HG03439 (cell line): ENCODE results near the gene CSMD2.

Source experiments
- ATAC-seq: cut with Tn5 transposase; IDR thresholded peaks from one replicate; pipeline ENCODE4 v1.9.1; 2021; ENCODE audit warnings: mild to moderate bottlenecking, moderate library complexity; ENCODE audit not compliant: unreplicated experiment

CSMD2 gene

GRCh38 chr1:34162852-34163766 is 1.9 kb downstream of the CSMD2 start:
- no peak for ATAC-seq

DNA sequence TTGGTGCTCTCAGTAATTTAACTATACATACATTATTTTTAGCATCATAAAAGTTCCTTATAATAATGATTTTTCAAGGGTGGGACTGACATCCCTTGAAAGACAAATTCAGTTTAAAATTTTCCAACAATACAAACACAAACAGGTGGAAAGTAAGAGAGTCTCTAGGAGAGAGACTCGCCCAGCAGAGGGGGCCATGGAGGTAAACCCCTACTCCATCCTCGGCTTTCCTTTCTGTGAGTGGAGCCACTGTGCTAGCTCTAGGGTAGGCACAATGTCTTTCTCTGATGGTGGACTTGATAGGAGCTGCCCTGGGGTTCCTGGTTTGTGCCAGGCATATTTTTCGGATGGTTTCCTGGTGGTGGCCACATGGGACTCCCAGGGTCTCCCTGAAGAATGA is 8.3 kb downstream of the CSMD2 start:
- ATAC-seq = no peak

DNA sequence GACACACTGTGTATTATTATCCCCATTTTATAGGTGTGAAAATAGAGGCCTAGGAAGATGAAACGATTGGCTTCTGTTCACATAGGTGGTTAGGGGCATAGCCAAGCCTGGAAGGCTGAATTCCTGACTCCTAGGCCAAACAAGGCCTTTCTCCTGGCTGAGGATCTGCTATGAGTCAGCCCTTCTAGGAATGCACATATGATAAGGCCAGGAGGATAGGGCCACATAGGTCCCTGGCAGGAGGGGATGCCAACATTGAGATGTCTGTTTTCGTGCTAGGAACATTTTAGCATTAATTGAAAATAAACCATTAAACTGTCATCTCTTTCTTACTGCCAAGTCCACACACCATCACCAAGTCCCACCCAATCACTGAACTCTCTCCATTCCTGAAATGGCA is 9.2 kb downstream of the CSMD2 start:
- no peak for ATAC-seq

GRCh38 chr1:34153246-34153645 is 11.8 kb downstream of the CSMD2 start:
- no peak for ATAC-seq

DNA sequence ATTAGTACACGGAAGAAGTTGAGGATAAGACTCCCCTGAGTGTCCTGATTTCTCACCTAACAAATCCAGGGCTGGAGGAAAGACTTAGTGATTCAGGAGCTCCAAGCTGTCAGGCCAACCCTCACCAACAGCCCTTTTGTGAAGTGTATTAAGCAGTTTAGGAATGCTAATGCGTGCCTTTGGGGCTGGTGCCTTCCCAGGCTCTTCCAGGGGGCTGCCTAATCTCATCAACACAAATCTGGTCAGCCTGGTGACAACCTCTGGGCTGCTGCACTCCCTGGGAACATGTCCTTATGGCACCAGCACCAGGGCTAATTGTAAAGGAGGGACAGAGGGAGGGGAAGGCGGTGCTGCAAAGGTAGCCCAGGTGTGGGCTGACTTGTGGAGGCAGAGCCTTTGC is 15.5 kb downstream of the CSMD2 start:
- ATAC-seq = no peak

GRCh38 chr1:34147301-34147700 is 17.7 kb downstream of the CSMD2 start:
- ATAC-seq = no peak

DNA sequence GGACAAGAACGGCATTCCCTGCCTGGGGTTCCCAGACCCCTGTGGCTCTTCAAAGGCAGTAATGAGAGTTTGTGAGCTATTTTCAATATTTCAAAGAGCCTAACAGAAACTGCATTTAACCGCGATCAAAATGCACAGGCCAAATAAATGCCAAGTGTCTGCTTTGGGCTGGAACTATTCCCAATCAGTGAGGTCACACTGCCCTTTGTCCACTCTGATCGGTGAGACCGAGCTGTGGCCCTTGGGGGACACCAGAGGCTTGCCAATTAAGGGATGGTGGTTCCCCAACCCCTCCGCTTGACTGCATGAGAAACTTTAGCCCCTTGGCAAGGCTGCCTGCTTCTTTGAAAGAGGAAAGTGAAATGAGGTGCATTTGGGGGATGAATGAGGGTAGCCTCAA is 20.3 kb downstream of the CSMD2 start:
- no peak for ATAC-seq

DNA sequence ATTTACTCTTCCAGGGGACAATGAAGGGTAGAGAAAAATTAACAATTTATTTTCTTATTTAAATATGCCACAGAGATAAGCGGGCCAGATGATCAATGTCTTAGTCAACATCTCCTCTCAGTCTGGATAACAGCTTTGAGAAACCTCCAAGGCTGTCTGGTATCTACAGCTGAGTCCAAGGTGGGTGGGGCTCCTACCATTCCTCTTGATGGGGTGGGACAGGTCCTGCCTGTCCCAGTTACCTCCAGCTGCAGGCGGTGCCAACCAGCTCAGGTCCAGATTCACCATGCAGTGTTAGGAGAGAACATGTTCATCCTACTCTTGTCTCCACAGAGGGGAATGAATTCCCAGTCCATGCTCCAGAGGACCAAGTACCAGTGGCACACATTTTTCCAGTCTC is 21.1 kb downstream of the CSMD2 start:
- no peak for ATAC-seq

- no peak for ATAC-seq
Observed at GRCh38 chr1:34140011-34140676, 24.9 kb downstream of the CSMD2 start.

DNA sequence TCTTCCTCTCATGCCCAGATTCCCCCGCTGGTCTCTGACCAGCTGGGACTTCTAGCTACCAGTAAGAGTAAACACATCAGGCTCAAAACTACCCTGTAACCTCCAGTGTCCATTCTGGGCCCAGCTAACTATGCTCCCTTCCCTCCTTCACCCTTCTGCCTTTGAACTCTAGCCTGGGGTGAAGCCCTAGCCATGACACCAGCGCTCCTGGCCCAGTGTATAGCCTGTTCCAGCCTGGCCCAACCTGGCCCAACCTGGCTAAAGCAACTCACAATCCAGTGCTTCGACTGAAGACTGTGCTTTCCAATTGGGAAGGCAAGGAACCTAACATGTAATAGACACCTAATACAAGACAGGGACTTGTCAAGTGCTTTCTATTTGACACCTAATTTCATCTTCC is 27.6 kb downstream of the CSMD2 start:
- ATAC-seq = no peak

GRCh38 chr1:34132161-34132420 is 32.9 kb downstream of the CSMD2 start:
- no peak for ATAC-seq

DNA sequence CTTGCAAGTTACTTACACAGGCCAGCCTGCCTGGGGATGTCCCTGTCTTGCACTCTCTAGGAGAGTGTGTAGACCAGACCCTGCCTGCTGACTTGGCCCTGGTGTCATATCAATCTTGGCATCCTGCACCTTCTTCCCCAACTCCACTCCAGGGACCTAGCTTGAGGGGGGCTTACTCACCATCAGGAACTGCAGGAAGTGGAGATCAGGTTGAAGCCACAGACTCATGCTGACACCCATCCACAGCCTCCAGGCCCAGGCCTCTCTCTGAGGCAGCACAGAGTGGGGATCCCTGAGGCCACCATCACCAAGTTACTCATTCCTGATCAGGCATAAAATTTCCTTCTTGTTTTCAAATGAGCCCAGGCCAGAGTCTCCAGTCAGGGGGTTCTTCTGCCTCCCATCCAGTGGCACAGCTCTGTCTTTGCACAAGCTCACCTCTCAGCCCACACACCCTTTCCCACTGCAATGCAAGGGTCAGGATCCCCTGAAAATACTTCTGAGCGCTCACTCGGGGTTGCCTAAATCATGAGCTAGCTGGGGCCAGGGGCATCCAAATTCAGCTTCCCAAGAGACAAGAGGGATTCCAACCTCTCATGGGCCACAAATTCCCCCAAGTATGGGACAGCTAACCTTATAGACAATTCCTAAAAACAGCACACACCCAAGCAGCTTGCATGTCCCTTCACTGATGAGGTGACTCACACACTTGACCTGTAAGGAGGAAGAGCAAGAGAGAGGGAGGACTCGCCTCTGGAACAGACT is 33.5 kb downstream of the CSMD2 start:
- ATAC-seq = no peak

DNA sequence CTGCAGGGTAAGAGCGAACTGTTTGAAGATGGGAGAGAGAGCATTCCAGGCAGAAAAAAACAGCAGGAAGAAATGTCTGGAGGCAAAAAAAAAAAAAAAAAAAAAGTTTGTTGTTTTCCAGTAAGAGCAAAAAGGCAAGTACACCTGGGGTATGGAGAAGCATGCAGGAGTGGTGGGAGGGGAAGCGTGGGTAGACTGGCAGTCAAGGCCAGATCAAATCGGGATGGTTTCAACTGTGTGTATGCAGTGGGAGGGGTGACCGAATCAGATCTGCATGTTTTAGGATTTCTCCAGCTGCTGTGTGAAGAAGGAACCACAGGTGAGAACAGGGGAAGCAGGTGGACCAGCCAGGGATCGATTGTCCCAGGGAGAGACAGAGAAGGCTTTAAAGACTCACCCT is 34.7 kb downstream of the CSMD2 start:
- ATAC-seq = no peak

DNA sequence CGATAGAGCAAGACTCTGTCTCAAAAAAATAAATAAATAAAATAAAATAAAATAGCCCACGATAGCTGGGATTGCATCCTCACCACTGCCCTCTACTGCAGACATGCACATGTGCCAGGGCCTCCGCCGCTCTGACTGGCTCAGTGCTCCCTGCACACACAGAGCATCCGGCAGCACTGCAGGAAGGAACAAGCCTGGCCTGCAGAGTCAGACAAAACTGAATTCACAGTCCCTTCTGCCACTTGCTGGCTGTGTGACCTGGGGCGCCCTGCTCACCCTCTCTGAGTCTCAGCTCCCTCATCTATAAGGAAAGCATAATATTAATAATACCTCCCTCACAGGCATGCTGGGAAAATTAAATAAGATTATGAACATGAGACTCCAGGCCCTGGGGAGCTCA is 35.4 kb downstream of the CSMD2 start:
- ATAC-seq = no peak

- no peak for ATAC-seq
Observed at GRCh38 chr1:34128186-34128889, 36.7 kb downstream of the CSMD2 start.

DNA sequence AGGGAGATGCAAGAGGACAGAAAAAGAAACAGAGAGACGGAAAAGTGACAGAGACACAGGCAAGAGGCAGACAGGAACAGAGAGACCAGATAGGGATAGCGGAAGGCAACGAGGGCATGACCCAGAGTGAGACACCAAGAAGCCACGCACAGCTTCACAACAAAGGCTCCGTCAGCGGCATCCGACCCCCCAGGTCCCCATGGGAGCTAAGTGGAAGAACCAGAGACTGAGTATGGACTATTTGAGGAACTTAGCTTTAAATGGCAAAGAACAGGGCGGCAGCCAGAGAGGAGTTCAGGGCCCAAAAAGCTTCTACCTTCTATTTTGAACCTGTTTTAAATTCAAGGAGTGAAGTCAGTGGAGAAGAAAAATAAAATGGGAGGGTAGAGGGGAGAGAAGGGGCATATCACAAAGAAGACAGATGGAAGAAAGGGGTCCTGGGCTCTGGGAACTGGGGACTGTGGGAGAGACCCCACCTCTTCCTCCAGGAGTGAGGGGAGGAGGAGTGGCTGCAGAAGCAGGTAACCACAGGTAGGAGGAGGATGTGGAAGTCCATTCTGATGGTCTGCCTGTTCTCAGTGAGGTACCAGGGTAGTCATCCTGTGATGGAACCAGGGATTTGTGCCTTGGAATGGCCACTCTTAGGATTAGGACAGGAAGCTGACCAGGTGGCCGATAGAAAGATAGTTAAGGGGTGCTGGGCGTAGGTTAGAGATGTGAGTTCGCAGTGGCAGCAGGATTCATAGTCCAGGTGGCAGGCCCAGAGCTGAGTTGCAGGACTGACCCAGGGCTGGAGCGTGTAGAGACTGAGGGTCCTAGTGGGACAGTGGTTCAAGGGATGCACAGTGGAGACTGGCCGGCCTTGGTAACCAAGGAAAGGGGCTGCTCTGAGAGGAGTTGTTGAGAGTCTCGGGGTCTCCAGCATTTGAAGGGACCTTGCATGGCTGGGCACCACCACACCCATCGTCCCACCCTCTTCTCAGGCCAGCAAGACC is 37.7 kb downstream of the CSMD2 start:
- ATAC-seq = no peak

DNA sequence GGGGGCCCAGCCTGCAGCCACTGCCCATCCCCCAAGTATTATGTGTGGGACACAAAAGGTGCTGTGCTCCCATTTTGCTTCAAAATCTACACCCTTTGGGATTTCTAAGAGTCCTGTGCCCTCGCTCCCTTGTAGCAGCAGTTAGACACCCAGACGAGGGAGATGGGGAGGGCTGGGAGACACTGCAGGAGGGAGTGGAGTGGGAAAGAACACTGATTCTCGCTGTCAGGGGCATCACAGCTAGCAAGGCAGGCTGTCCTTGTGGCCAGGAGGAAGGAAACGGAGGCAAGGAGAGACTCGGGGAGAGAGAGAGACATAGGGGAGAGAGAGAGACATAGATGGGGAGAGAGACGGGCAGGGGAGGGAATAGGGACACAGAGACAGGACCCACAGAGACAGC is 38.5 kb downstream of the CSMD2 start:
- no peak for ATAC-seq

DNA sequence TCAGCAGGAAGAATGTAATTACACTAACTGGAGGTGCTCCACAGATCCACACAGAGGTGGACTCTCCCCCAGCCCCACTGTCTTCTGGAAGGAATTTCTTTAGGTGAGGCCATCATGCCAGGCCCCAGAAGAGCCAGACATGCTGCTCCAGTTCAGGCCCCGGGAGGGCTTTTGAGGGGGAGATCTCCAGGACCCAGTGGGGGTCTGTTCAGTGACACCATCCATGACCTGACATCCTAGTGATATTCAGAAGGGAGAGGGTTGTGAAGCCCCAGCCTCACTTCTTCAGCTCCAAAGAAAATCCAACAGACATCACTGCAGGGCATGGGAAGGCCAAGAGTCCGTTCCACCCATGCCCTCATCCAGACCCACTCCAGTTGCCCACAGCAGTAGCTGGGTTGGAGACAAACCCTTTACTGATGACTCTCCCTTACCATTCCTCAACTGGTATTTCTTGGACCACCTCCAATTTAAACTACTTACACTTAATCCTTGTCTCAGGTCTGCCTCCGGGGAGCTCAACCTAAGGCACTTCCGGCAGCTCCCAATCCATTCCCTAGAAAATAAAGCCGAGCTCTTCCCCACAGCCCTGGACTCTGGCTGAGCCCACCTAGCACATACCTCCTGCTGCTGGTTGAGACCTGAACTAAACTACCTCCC is 39.2 kb downstream of the CSMD2 start:
- ATAC-seq = no peak

GRCh38 chr1:34122080-34122932 is 42.7 kb downstream of the CSMD2 start:
- ATAC-seq = no peak
